Liver (tissue), 9 donors: Measurements from ENCODE around the gene MED27. TPM values are rescaled to one million over a fixed set of nuclear protein-coding genes. Genes with fewer than 3 reads are reported as not detected.

ENCODE experiments used
- DNase-seq: peaks from one replicate; pipeline ENCODE4 v3.0.0-alpha.2; 2017; ENCODE audit warnings: low spot score
- H3K27ac ChIP-seq, 2 donors: one replicate each; pipeline ENCODE4 v1.7.0; 2013; ENCODE audit warnings: inconsistent platforms in 2 of 2, low read length in 2 of 2, control low read depth in 1 of 2, low read depth in 1 of 2, mild to moderate bottlenecking in 1 of 2
- H3K27me3 ChIP-seq, 4 donors: one replicate each; pipeline versions ENCODE4 v1.6.1 to v1.7.0; 2013; ENCODE audit warnings: low read length in 3 of 4, inconsistent platforms in 1 of 4, mild to moderate bottlenecking in 1 of 4, moderate library complexity in 1 of 4; ENCODE audit not compliant: control insufficient read depth in 4 of 4, insufficient read depth in 4 of 4
- H3K36me3 ChIP-seq, 4 donors: one replicate each; pipeline versions ENCODE4 v1.6.1 to v1.7.0; 2013; ENCODE audit warnings: low read length in 3 of 4, mild to moderate bottlenecking in 3 of 4, low read depth in 1 of 4, moderate library complexity in 1 of 4; ENCODE audit not compliant: control insufficient read depth in 4 of 4, insufficient read depth in 3 of 4
- H3K4me1 ChIP-seq, 4 donors: one replicate each; pipeline versions ENCODE4 v1.6.1 to v1.7.0; 2013; ENCODE audit warnings: low read length in 3 of 4, mild to moderate bottlenecking in 3 of 4, moderate library complexity in 1 of 4; ENCODE audit not compliant: control insufficient read depth in 4 of 4, insufficient read depth in 4 of 4
- H3K4me3 ChIP-seq, 3 donors: one replicate each; pipeline versions ENCODE4 v1.6.1 to v1.7.0; 2013; ENCODE audit warnings: low read length in 3 of 3, control low read depth in 1 of 3, low read depth in 1 of 3, mild to moderate bottlenecking in 1 of 3
- H3K9ac ChIP-seq, 2 donors: one replicate each; pipeline ENCODE4 v1.7.0; 2013; ENCODE audit warnings: low read length in 2 of 2, mild to moderate bottlenecking in 2 of 2, moderate library complexity in 2 of 2, control low read depth in 1 of 2, low read depth in 1 of 2
- H3K9me3 ChIP-seq, 4 donors: one replicate each; pipeline versions ENCODE4 v1.6.1 to v1.7.0; 2013; ENCODE audit warnings: low read length in 3 of 4; ENCODE audit not compliant: control insufficient read depth in 4 of 4
- ATF3 ChIP-seq: IDR thresholded peaks from 2 replicates; pipeline ENCODE4 v1.6.1; 2016; ENCODE audit warnings: antibody characterized with exemption
- CTCF ChIP-seq: fragments of 150-350 bp; IDR thresholded peaks from 2 replicates; pipeline ENCODE4 v1.5.1; 2017; ENCODE audit warnings: improper control_type of control experiment, low read depth, low read length; ENCODE audit not compliant: missing input control
- EGR1 ChIP-seq, 2 donors: IDR thresholded peaks; 2 replicates each; pipeline ENCODE4 v1.6.1; 2016 to 2018; ENCODE audit warnings: antibody characterized with exemption in 2 of 2, low read depth in 2 of 2
- FOXA1 ChIP-seq: IDR thresholded peaks from 2 replicates; pipeline ENCODE4 v1.6.1; 2016; ENCODE audit warnings: antibody characterized with exemption
- GABPA ChIP-seq, 2 donors: IDR thresholded peaks in 1 of 2; conservative IDR thresholded peaks in 1 of 2; 2 replicates each; pipeline ENCODE4 v1.6.1; 2016; ENCODE audit warnings: antibody characterized with exemption in 2 of 2, mild to moderate bottlenecking in 1 of 2, moderate library complexity in 1 of 2
- JUND ChIP-seq, 2 donors: IDR thresholded peaks; 2 replicates each; pipeline ENCODE4 v1.6.1; 2016; ENCODE audit warnings: antibody characterized with exemption in 2 of 2
- MAX ChIP-seq: IDR thresholded peaks from 2 replicates; pipeline ENCODE4 v1.6.1; 2016; ENCODE audit warnings: antibody characterized with exemption
- RXRA ChIP-seq, 2 donors: IDR thresholded peaks; 2 replicates each; pipeline ENCODE4 v1.6.1; 2017 to 2018; ENCODE audit warnings: antibody characterized with exemption in 2 of 2, mild to moderate bottlenecking in 1 of 2
- SP1 ChIP-seq: IDR thresholded peaks from 2 replicates; pipeline ENCODE4 v1.6.1; 2018; ENCODE audit warnings: antibody characterized with exemption, mild to moderate bottlenecking
- TAF1 ChIP-seq: conservative IDR thresholded peaks from 2 replicates; pipeline ENCODE4 v1.6.1; 2016; ENCODE audit warnings: antibody characterized with exemption, mild to moderate bottlenecking
- ZBTB33 ChIP-seq: IDR thresholded peaks from 2 replicates; pipeline ENCODE4 v1.6.1; 2016; ENCODE audit warnings: antibody characterized with exemption
- WGBS: extraction: QIAGEN DNeasy Blood & Tissue Kit; methylation state at CpG from one replicate; pipeline ENCODE4 v1.1.7; 2013; 5-methylcytosine and 5-hydroxymethylcytosine counted together
- polyA plus RNA-seq, 2 donors: library from polyadenylated mRNA; stranded (reverse) in 1 of 2; unstranded in 1 of 2; fragments of 200-250 nt in 1 of 2; fragments of >200 nt in 1 of 2; fragmentation: Nextera tagmentation in 1 of 2; extraction: Ambion mirVana in 1 of 2; gene quantifications; one replicate each; pipeline versions ENCODE4 v1.2.1 to v1.2.3, GENCODE V29; 2013 to 2015
- total RNA-seq, 2 donors: library from RNA; depleted of rRNA; stranded (reverse); fragments of >200 nt; gene quantifications; one replicate each; pipeline ENCODE4 v1.2.3, GENCODE V29; 2014
- donor health status: healthy.
- donor health status: healthy.
- donor health status: healthy.
- donor health status: healthy.
- donor health status: healthy.

The MED27 gene
- total and polyA plus RNA-seq, 4 donors, result 4.6 to 7.9 (median 5.5) TPM

- TF ChIP-seq CTCF, result no peak
- no peak for TF ChIP-seq JUND (IDR thresholded peaks at IDR 0.05)
- TF ChIP-seq TAF1, result no peak
- no peak for TF ChIP-seq RXRA (IDR thresholded peaks at IDR 0.05)
- TF ChIP-seq EGR1 (IDR thresholded peaks at IDR 0.05; ENCODE audit: low read depth in 2 of 2), result no peak
- TF ChIP-seq SP1, result no peak
- no peak for TF ChIP-seq ATF3
Measured at GRCh38 chr9:131981116-131981776, 98.4 kb downstream of the MED27 start (continued).

- no peak for DNase-seq
- no peaks in the 10 kb centered on the region for H3K27me3 ChIP-seq
Measured at GRCh38 chr9:131980267-131981016, 99.2 kb downstream of the MED27 start.

More at GRCh38 chr9:131980267-131981016, 99.2 kb downstream of the MED27 start:
- Histone ChIP-seq H3K9me3 (no peaks in the 10 kb centered on the region), H3K4me1 (peaks cover 0 to 5% (median 0%) of the 10 kb centered on the region in 4 donors), H3K9ac (no peak overlapping the region), H3K27ac (no peak overlapping the region), H3K36me3 (no peaks in the 10 kb centered on the region), H3K4me3 (no peak overlapping the region)
- WGBS, result 77% methylated on average over 8 of the region's 8 CpGs
- TF ChIP-seq GABPA (IDR thresholded peaks at IDR 0.05 in 1 of 2, conservative IDR thresholded peaks at IDR 0.05 in 1 of 2), result no peak
- no peak for TF ChIP-seq RXRA (IDR thresholded peaks at IDR 0.05)
- TF ChIP-seq ATF3, result no peak
- TF ChIP-seq JUND (IDR thresholded peaks at IDR 0.05), result no peak
- no peak for TF ChIP-seq CTCF
- no peak for TF ChIP-seq MAX
- TF ChIP-seq FOXA1, result no peak
- TF ChIP-seq ZBTB33, result no peak
